Measurements from ENCODE around the gene ARRB1. TPM values are rescaled to one million over a fixed set of nuclear protein-coding genes. Genes with fewer than 3 reads are reported as not detected.

Gene ARRB1
- total RNA-seq, 1 donor from 2014 or later = 1.0 TPM

DNA sequence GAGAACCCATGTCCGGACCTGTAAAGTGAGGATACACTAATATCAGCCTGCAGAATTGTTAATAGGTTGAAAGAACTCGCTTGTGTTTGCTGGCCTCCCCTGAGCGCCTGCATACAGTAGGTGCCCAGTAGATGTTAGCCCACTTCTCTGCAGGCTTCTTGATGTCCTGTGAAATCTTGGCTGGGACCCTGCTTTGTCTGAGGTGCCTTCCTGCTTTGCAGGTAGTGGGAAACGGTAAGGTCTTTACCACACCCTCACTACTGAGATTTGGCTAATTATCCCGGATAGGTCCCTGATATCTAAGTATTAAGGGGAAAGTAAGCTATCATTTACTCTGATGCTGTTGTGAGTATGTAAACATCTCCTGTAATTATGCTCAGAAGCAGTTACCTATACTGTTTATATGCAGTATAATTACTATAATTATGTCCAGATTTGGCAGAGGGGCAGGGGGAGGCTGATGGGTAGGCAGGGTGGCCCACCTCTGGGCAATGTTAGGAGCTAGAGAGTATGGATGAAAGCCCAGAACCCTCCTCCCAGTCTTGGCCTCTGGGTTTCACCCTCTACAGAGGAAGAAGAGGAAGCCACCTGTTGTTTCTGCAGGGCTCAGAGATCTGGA lies 1.2 kb upstream of the ARRB1 start:
- Histone ChIP-seq H3K9ac (no peak overlapping the region), H3K4me1 (peaks cover 32% of the 10 kb centered on the region), H3K27ac (no peak overlapping the region), H2AFZ (replicated peaks) (no peak overlapping the region), H3K79me2 (ENCODE audit: low read depth) (no peaks in the 10 kb centered on the region), H3F3A (ENCODE audit: low read depth) (peaks cover 25% of the 10 kb centered on the region), H3K9me3 (ENCODE audit: low read depth) (no peaks in the 10 kb centered on the region), H4K20me1 (ENCODE audit: low read depth) (no peaks in the 10 kb centered on the region), H3K4me3 (peak overlapping the region; percentile 79), H3K36me3 (no peaks in the 10 kb centered on the region), H3K27me3 (peaks cover 37% of the 10 kb centered on the region), H3K4me2 (no peak overlapping the region)
- Mint-ChIP-seq H3K4me3 (peak overlapping the region; percentile 86), H3K27me3 (ENCODE audit: insufficient read depth, low read depth) (peaks cover 18% of the 10 kb centered on the region), H3K9me3 (no peaks in the 10 kb centered on the region), H3K4me1 (peaks cover 26% of the 10 kb centered on the region), H3K36me3 (no peaks in the 10 kb centered on the region), H3K27ac (no peak overlapping the region)
- no peak for TF ChIP-seq CTCF (IDR thresholded peaks at IDR 0.05)
- no peak for TF ChIP-seq EZH2 (IDR thresholded peaks at IDR 0.05)
- TF ChIP-seq EZH2phosphoT487 (IDR thresholded peaks at IDR 0.05) = no peak
- no peak for DNase-seq (ENCODE audit: low spot score)

GRCh38 chr11:75351791-75352587 lies 528 bp upstream of the ARRB1 start:
- H3K4me1 Mint-ChIP-seq = peaks cover 26% of the 10 kb centered on the region
- H3K4me3 ChIP-seq = peak overlapping the region; percentile 79
- no peaks in the 10 kb centered on the region for H4K20me1 ChIP-seq (ENCODE audit: low read depth)
- peaks cover 18% of the 10 kb centered on the region for H3K27me3 Mint-ChIP-seq (ENCODE audit: insufficient read depth, low read depth)
- H3K27ac ChIP-seq = no peak overlapping the region
- TF ChIP-seq EZH2phosphoT487 (IDR thresholded peaks at IDR 0.05) = no peak
- no peak for TF ChIP-seq EZH2 (IDR thresholded peaks at IDR 0.05)
- no peak for TF ChIP-seq CTCF (IDR thresholded peaks at IDR 0.05)
- H3K4me3 Mint-ChIP-seq = peak overlapping the region; percentile 86
- H3K79me2 ChIP-seq (ENCODE audit: low read depth) = no peaks in the 10 kb centered on the region
- no peak overlapping the region for H3K9ac ChIP-seq
- DNase-seq (ENCODE audit: low spot score) = peak; percentile 26
- peaks cover 35% of the 10 kb centered on the region for H3K4me1 ChIP-seq
- peak overlapping the region; percentile 55 for H3K27ac Mint-ChIP-seq
- peaks cover 37% of the 10 kb centered on the region for H3K27me3 ChIP-seq
- H2AFZ ChIP-seq (replicated peaks) = peak overlapping the region; percentile 99
- no peaks in the 10 kb centered on the region for H3K9me3 ChIP-seq (ENCODE audit: low read depth)
- no peaks in the 10 kb centered on the region for H3K36me3 ChIP-seq
- H3K4me2 ChIP-seq = peak overlapping the region; percentile 100
- H3K9me3 Mint-ChIP-seq = no peaks in the 10 kb centered on the region
- no peaks in the 10 kb centered on the region for H3K36me3 Mint-ChIP-seq
- H3F3A ChIP-seq (ENCODE audit: low read depth) = peaks cover 25% of the 10 kb centered on the region

- TF ChIP-seq EZH2phosphoT487 (IDR thresholded peaks at IDR 0.05) = no peak
- TF ChIP-seq EZH2 (IDR thresholded peaks at IDR 0.05) = no peak
- peak; percentile 24 for TF ChIP-seq CTCF (IDR thresholded peaks at IDR 0.05)
- H3K4me3 ChIP-seq = peak overlapping the region; percentile 79
- H3K27me3 ChIP-seq = peaks cover 35% of the 10 kb centered on the region
- DNase-seq (ENCODE audit: low spot score) = peak; percentile 52
- Mint-ChIP-seq H3K4me1 (peaks cover 29% of the 10 kb centered on the region), H3K27me3 (ENCODE audit: insufficient read depth, low read depth) (peaks cover 15% of the 10 kb centered on the region), H3K4me3 (peak overlapping the region; percentile 88), H3K27ac (peak overlapping the region; percentile 94), H3K9me3 (no peaks in the 10 kb centered on the region), H3K36me3 (no peaks in the 10 kb centered on the region)
- no peak overlapping the region for H3K9ac ChIP-seq
- H2AFZ ChIP-seq (replicated peaks) = peak overlapping the region; percentile 99
- peak overlapping the region; percentile 100 for H3K4me2 ChIP-seq
- no peaks in the 10 kb centered on the region for H3K79me2 ChIP-seq (ENCODE audit: low read depth)
- H3F3A ChIP-seq (ENCODE audit: low read depth) = peaks cover 25% of the 10 kb centered on the region
- H4K20me1 ChIP-seq (ENCODE audit: low read depth) = no peaks in the 10 kb centered on the region
- no peak overlapping the region for H3K27ac ChIP-seq
- no peaks in the 10 kb centered on the region for H3K36me3 ChIP-seq
- H3K4me1 ChIP-seq = peaks cover 35% of the 10 kb centered on the region
- no peaks in the 10 kb centered on the region for H3K9me3 ChIP-seq (ENCODE audit: low read depth)
Observed at GRCh38 chr11:75350743-75351540, 519 bp downstream of the ARRB1 start.

All from neural progenitor cell (in vitro differentiated cells).